Measurements from ENCODE around the gene OSBPL9. TPM values are rescaled to one million over a fixed set of nuclear protein-coding genes. Genes with fewer than 3 reads are reported as not detected.
A peak's percentile ranks its signal among the peaks of the same experiment; 100 is the strongest.

OSBPL9 gene
- total and polyA plus RNA-seq, 9 of the 15 experiments (the other 6 are each of a cell fraction or from before 2014, with no cell fraction given): 43.9 to 217 (median 170) TPM

- TF ChIP-seq HMGXB4 (CRISPR knock-in tag; IDR thresholded peaks at IDR 0.05) (no peak), ZNF133 (CRISPR knock-in tag; IDR thresholded peaks at IDR 0.05) (no peak), SP1 (CRISPR knock-in tag; IDR thresholded peaks at IDR 0.05) (no peak), OTX1 (CRISPR knock-in tag; IDR thresholded peaks at IDR 0.05) (no peak), HDGF (IDR thresholded peaks at IDR 0.05) (no peak), ID3 (CRISPR knock-in tag; IDR thresholded peaks at IDR 0.05) (no peak), ID3 (tag; IDR thresholded peaks at IDR 0.05) (0 out of 2 replicates have a peak, but pooled peaks have one; percentile 58), BRF1 (IDR thresholded peaks at IDR 0.05; ENCODE audit: borderline replicate concordance, extremely low read depth, insufficient read length) (no peak), RNF2 (IDR thresholded peaks at IDR 0.05) (peak; percentile 36; the same call in 1 of the 2 replicates), AFF4 (CRISPR knock-in tag; IDR thresholded peaks at IDR 0.05) (no peak), HIVEP1 (CRISPR knock-in tag; IDR thresholded peaks at IDR 0.05) (no peak), ZNF79 (CRISPR knock-in tag; IDR thresholded peaks at IDR 0.05; ENCODE audit: low read depth) (no peak), NFIC (IDR thresholded peaks at IDR 0.05) (peak; percentile 64; the same call in 1 of the 2 replicates), SMARCB1 (IDR thresholded peaks at IDR 0.05; ENCODE audit: insufficient read length, low read depth) (no peak), NCOA1 (IDR thresholded peaks at IDR 0.05; ENCODE audit: low read depth) (no peak; the same call in 1 of the 2 replicates), MEIS2 (IDR thresholded peaks at IDR 0.05; ENCODE audit: partially characterized antibody) (no peak), NELFE (IDR thresholded peaks at IDR 0.05; ENCODE audit: insufficient read depth, insufficient read length) (no peak), ZNF277 (CRISPR knock-in tag; IDR thresholded peaks at IDR 0.05; ENCODE audit: borderline replicate concordance) (no peak), POLR3A (IDR thresholded peaks at IDR 0.05; ENCODE audit: borderline replicate concordance, extremely low read depth, insufficient read depth, insufficient read length) (no peak), HNRNPK (IDR thresholded peaks at IDR 0.05; ENCODE audit: low read depth, low read length, poor library complexity, severe bottlenecking) (no peak), ZFX (CRISPR knock-in tag; IDR thresholded peaks at IDR 0.05) (no peak), KLF1 (tag; IDR thresholded peaks at IDR 0.05) (peak; percentile 75)
These were observed 135.4 kb downstream of the OSBPL9 start (continued) for GRCh38 chr1:51752073-51752948.
